Caco-2 (cell line): ENCODE results near the gene ATP8A2. TPM values are rescaled to one million over a fixed set of nuclear protein-coding genes. Genes with fewer than 3 reads are reported as not detected.

Experiments used
- BruUV-seq: library from RNA; stranded (reverse); fragments of 400-500 nt; replicated peaks from 2 replicates; lab custom pipeline; 2021; lab: Mats Ljungman, UMichigan
- CTCF ChIA-PET: fragments of 300-600 bp; sonication (Branson Sonifier 250); formaldehyde crosslinking; loops from one replicate; lab custom pipeline; 2022; ENCODE audit warnings: antibody characterized with exemption; lab: Charles Lee
- POLR2A ChIA-PET: fragments of 300-600 bp; sonication (Branson Sonifier 250); formaldehyde crosslinking; loops from one replicate; lab custom pipeline; 2022; ENCODE audit warnings: antibody characterized with exemption; lab: Charles Lee
- DNase-seq, 2 experiments: peaks; one replicate each; pipeline versions ENCODE4 v3.0.0 to v3.0.0-alpha.2; 2020 to 2022
- H3K27me3 ChIP-seq: replicated peaks from 2 replicates; pipeline ENCODE4 v1.6.0; 2011; ENCODE audit warnings: low read length; ENCODE audit not compliant: control insufficient read depth, insufficient read depth
- H3K36me3 ChIP-seq: 2 replicates; pipeline ENCODE4 v1.5.1; 2011; ENCODE audit warnings: low read length; ENCODE audit not compliant: control insufficient read depth, insufficient read depth
- H3K4me1 ChIP-seq: fragments of 250-450 bp; sonication (Bioruptor Pico); 2 replicates; pipeline ENCODE4 v1.5.1; 2020; ENCODE audit warnings: mild to moderate bottlenecking
- H3K4me3 ChIP-seq: 2 replicates; pipeline ENCODE4 v1.5.1; 2011; ENCODE audit warnings: low read depth, mild to moderate bottlenecking, control low read depth, low read length
- H3K9me3 ChIP-seq: fragments of 250-450 bp; sonication (Bioruptor Pico); 2 replicates; pipeline ENCODE4 v1.5.1; 2020; ENCODE audit warnings: mild to moderate bottlenecking, moderate library complexity
- H3K27ac Mint-ChIP-seq: one replicate; pipeline ENCODE4 v1.8.0; 2022; ENCODE audit warnings: mixed read lengths; ENCODE audit not compliant: unreplicated experiment
- H3K27me3 Mint-ChIP-seq: one replicate; pipeline ENCODE4 v1.8.0; 2022; ENCODE audit warnings: mixed read lengths; ENCODE audit not compliant: insufficient read depth, unreplicated experiment
- H3K36me3 Mint-ChIP-seq: one replicate; pipeline ENCODE4 v1.8.0; 2022; ENCODE audit warnings: mild to moderate bottlenecking, mixed read lengths; ENCODE audit not compliant: insufficient read depth, unreplicated experiment
- H3K4me1 Mint-ChIP-seq: one replicate; pipeline ENCODE4 v1.8.0; 2022; ENCODE audit warnings: low read depth, mixed read lengths; ENCODE audit not compliant: unreplicated experiment
- H3K4me3 Mint-ChIP-seq: one replicate; pipeline ENCODE4 v1.8.0; 2022; ENCODE audit warnings: mild to moderate bottlenecking, moderate library complexity, mixed read lengths; ENCODE audit not compliant: unreplicated experiment
- H3K9me3 Mint-ChIP-seq: one replicate; pipeline ENCODE4 v1.8.0; 2022; ENCODE audit warnings: mixed read lengths; ENCODE audit not compliant: unreplicated experiment
- intact Hi-C: fragments of 100-400 bp; cut with micrococcal nuclease; formaldehyde crosslinking; loops from one replicate; pipeline ENCODE4 v1.10.0; 2022; ENCODE audit not compliant: unreplicated experiment
- total RNA-seq: library from RNA; stranded (reverse); gene quantifications from 2 replicates; pipeline ENCODE4 v1.2.3, GENCODE V29; 2022
- TF ChIP-seq, protein P1 (sequence below), 2 experiments: fragments of 200-600 bp in 1 of 2; IDR thresholded peaks; 1 replicate in 1 of 2; 2 replicates in 1 of 2; pipeline versions ENCODE4 v1.5.1 to v1.8.0; 2011 to 2022; ENCODE audit warnings: antibody characterized with exemption in 1 of 2, control low read depth in 1 of 2, inconsistent platforms in 1 of 2, low read depth in 1 of 2, low read length in 1 of 2, mild to moderate bottlenecking in 1 of 2, moderate library complexity in 1 of 2; ENCODE audit not compliant: insufficient read depth in 1 of 2, severe bottlenecking in 1 of 2, unreplicated experiment in 1 of 2

ATP8A2 gene
- total RNA-seq, 1 experiment from 2014 or later, result 0.05 TPM

DNA sequence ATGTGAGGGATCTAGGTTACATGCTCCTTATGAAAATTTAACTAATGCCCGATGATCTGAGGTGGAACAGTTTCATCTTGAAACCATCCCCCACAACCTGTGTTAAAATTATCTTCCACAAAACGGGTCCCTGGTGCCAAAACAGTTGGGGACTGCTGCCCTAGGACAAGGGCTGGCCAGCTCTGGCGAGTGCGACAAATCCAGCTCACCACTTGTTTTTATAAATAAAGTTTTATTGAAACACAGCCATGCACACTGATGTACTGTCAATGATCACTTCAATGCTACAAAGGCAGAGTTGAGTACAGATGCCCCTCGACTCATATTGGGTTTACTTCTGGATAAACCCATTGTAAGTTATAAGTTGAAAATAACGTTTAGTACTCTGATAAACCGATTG lies 235.3 kb downstream of the ATP8A2 start:
- CTCF ChIA-PET, result no interaction called here

GRCh38 chr13:25608181-25608580 lies 236.4 kb downstream of the ATP8A2 start:
- H3K27ac Mint-ChIP-seq, result no peak overlapping the region

More for the DNA sequence above, 235.3 kb downstream of the ATP8A2 start:
- DNase-seq, result no peak
- intact Hi-C loops, result no loop called here
- H3K36me3 ChIP-seq, result no peaks in the 10 kb centered on the region
- TF ChIP-seq, protein P1, sequence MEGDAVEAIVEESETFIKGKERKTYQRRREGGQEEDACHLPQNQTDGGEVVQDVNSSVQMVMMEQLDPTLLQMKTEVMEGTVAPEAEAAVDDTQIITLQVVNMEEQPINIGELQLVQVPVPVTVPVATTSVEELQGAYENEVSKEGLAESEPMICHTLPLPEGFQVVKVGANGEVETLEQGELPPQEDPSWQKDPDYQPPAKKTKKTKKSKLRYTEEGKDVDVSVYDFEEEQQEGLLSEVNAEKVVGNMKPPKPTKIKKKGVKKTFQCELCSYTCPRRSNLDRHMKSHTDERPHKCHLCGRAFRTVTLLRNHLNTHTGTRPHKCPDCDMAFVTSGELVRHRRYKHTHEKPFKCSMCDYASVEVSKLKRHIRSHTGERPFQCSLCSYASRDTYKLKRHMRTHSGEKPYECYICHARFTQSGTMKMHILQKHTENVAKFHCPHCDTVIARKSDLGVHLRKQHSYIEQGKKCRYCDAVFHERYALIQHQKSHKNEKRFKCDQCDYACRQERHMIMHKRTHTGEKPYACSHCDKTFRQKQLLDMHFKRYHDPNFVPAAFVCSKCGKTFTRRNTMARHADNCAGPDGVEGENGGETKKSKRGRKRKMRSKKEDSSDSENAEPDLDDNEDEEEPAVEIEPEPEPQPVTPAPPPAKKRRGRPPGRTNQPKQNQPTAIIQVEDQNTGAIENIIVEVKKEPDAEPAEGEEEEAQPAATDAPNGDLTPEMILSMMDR (IDR thresholded peaks at IDR 0.05; ENCODE audit: insufficient read depth in 1 of 2, low read depth in 1 of 2, low read length in 1 of 2, severe bottlenecking in 1 of 2, unreplicated experiment in 1 of 2), result no peak
- H3K27me3 ChIP-seq, result no peaks in the 10 kb centered on the region
- H3K4me1 ChIP-seq, result no peaks in the 10 kb centered on the region
- H3K9me3 ChIP-seq, result 0 out of 2 replicates have a peak, but pooled peaks cover 2% of the 10 kb centered on the region
- Mint-ChIP-seq H3K9me3 (peaks cover 33% of the 10 kb centered on the region), H3K27me3 (peaks cover 9% of the 10 kb centered on the region), H3K4me3 (no peak overlapping the region), H3K36me3 (no peaks in the 10 kb centered on the region), H3K4me1 (no peaks in the 10 kb centered on the region), H3K27ac (no peak overlapping the region)
- POLR2A ChIA-PET, result no interaction called here
- no TSS peak for BruUV-seq
- no peak overlapping the region for H3K4me3 ChIP-seq

GRCh38 chr13:25616674-25617073 lies 244.9 kb downstream of the ATP8A2 start:
- Histone ChIP-seq H3K9me3 (0 out of 2 replicates have a peak, but pooled peaks cover 3% of the 10 kb centered on the region), H3K27me3 (peaks cover 2% of the 10 kb centered on the region; the same call in 1 of the 2 replicates), H3K36me3 (no peaks in the 10 kb centered on the region), H3K4me3 (no peak overlapping the region), H3K4me1 (no peaks in the 10 kb centered on the region)
- Mint-ChIP-seq H3K4me1 (peaks cover 7% of the 10 kb centered on the region), H3K27ac (no peak overlapping the region), H3K4me3 (no peak overlapping the region), H3K36me3 (no peaks in the 10 kb centered on the region), H3K9me3 (peaks cover 18% of the 10 kb centered on the region), H3K27me3 (peaks cover 35% of the 10 kb centered on the region)
- intact Hi-C loops, result no loop called here
- no peak for DNase-seq
- ChIA-PET POLR2A (no interaction called here), CTCF (no interaction called here)
- TF ChIP-seq, protein P1 (IDR thresholded peaks at IDR 0.05; ENCODE audit: insufficient read depth in 1 of 2, low read depth in 1 of 2, low read length in 1 of 2, severe bottlenecking in 1 of 2, unreplicated experiment in 1 of 2), result no peak
- no TSS peak for BruUV-seq

More at GRCh38 chr13:25608181-25608580, 236.4 kb downstream of the ATP8A2 start:
- Mint-ChIP-seq H3K4me1 (no peaks in the 10 kb centered on the region), H3K4me3 (no peak overlapping the region), H3K9me3 (peaks cover 37% of the 10 kb centered on the region), H3K36me3 (no peaks in the 10 kb centered on the region), H3K27me3 (peaks cover 9% of the 10 kb centered on the region)
- DNase-seq, result no peak
- BruUV-seq, result no TSS peak
- TF ChIP-seq, protein P1 (IDR thresholded peaks at IDR 0.05; ENCODE audit: insufficient read depth in 1 of 2, low read depth in 1 of 2, low read length in 1 of 2, severe bottlenecking in 1 of 2, unreplicated experiment in 1 of 2), result no peak
- Histone ChIP-seq H3K27me3 (no peaks in the 10 kb centered on the region), H3K4me1 (no peaks in the 10 kb centered on the region), H3K36me3 (no peaks in the 10 kb centered on the region), H3K4me3 (no peak overlapping the region), H3K9me3 (0 out of 2 replicates have a peak, but pooled peaks cover 2% of the 10 kb centered on the region)
- intact Hi-C loops, result no loop called here
- CTCF ChIA-PET, result no interaction called here
- POLR2A ChIA-PET, result no interaction called here
